ENCODE data around the gene KCNQ1.

KCNQ1 gene

DNA sequence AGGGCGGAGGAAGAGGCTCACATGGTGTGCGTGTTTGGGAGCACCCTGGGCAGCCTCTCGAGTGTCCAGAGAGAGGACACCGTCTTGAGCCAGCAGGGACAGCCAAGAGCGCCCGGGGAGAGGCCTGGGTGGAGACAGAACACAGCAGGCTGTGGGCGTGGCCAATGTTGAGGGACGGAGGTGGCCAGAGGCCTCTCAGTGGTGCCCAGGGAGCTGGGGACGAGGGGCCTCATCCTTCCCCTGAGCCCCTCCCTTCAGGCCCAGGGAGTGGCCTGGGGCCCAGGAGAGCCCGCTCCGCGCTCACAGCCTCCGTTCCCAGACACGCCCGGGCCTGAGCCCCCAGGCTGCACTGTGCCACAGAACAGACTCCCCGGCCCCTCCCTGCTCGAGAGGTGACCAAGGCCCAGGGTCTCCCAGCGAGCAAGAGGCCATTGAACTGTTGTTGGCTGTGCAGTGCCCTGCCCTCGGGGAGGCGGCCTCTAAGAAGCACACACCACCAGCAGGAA is 392.3 kb downstream of the KCNQ1 start:
- no peak for FAIRE-seq

DNA sequence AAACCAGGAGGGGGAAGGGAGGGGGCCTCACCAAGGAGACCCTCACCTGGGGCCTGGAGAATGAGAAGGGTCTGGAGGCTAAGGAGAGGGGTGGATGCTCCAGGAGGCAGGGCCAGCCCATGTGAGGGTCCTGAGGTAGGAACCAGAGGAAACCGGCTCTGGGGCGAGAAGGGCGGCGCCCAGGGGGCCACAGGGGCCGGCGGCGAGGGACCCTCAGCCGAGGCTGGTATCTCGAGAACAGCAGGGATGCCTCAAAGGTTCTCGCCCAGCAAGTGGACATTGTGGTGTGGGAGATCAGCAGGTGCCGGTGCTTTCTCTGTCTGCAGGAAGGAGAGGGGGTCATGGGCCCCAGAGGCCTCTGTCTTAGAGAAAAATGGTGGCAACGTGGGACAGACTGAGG is 392.8 kb downstream of the KCNQ1 start:
- no peak for FAIRE-seq

DNA sequence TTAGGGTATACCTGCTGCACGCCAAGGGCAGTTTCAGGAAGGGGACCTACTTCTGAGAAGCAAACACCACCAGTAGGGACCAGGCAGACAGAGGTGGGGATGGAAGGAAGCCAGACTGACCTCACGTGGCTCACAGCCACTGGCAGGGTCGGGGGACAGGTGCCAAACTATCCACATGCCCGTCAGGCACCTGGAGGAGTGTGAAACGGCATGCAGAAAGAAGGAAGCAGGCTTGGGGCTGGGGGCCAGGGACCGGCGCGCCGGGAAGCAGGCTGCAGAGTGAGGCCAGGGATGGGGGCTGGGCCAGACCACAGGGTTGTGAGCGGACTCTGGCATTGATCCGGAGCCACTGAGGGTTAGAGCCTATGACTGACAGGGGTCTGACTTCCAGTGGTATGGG is 393.3 kb downstream of the KCNQ1 start:
- FAIRE-seq, result no peak

- no peak for FAIRE-seq
Observed at GRCh38 chr11:2838676-2839294, 394.0 kb downstream of the KCNQ1 start.

GRCh38 chr11:2839395-2839943 is 394.7 kb downstream of the KCNQ1 start:
- no peak for FAIRE-seq

- no peak for FAIRE-seq
Observed at GRCh38 chr11:2841411-2842190, 396.8 kb downstream of the KCNQ1 start.

DNA sequence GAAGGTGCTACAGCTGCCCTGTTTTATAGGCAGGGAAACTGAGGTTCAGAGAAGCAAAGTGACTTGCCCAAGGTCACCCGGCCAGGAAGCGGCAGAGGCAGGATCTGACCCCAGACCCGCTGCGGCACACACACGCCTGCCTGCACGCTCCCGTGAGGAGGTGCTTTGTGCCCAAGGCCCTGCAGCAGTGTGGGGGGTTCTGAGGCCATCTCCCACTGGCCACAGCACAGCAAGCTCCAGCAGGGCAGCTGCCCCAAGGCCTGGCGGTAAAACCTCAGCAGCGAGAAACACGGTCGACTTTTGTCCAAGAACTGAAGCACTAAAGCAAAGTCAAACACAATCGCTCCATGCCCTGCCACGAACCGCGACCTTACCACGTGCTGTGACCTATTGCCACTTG is 398.1 kb downstream of the KCNQ1 start:
- FAIRE-seq, result no peak

DNA sequence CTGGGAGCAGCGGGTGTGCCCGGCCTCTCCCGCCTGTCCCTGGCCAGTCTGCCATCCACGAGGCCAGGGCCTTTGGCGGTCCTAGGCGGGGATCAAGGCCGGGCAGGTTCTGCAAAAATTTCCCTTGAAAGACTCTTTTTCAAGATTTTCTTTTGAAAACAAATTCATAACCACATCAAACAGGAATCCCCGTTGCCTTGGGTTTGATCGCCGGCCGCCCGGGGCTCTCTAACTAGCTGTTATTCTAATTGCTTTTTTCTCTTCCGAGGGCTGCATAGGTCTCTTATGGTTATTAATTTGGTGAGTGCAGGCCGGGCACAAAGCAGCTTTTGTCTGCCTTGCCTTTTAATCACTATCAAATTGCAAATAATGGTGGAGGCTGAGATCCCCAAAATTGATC is 398.7 kb downstream of the KCNQ1 start:
- no peak for FAIRE-seq

DNA sequence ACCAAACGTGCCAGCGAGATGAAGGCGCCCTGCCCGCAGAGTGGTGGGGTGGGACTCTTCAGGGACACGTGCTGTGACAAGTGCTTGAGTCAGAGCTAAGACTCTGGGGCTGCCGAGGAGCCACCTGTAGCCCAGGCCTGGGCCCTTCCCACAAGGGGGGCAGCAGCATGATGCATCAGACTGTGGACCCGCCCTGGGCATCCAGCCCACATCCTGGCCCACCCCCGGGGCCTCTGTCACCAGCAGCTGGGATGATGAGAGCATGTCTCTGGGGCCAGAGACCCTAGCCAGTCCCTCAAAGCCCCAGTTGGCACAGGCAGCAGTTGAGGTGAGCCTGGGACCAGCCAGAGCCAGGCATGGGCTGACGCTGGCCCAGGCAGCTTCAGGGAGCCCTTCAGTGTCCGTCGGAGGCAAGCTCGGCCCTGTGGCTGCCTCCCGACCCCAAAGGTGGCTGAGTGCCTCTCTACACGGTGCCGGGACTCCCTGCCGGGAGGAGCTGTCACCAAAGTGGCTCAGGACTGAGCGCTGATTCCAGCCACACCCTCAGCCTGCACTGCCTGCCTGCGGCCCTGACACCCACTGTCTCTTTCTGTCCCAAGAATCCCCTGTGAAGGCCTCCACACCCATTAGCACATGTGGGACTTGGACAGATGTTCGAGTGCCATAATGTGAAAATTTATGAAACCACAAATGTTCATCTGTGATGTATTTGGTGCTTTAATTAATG is 399.5 kb downstream of the KCNQ1 start:
- FAIRE-seq, result no peak

- no peak for FAIRE-seq
Observed at GRCh38 chr11:2844996-2845395, 400.2 kb downstream of the KCNQ1 start.

DNA sequence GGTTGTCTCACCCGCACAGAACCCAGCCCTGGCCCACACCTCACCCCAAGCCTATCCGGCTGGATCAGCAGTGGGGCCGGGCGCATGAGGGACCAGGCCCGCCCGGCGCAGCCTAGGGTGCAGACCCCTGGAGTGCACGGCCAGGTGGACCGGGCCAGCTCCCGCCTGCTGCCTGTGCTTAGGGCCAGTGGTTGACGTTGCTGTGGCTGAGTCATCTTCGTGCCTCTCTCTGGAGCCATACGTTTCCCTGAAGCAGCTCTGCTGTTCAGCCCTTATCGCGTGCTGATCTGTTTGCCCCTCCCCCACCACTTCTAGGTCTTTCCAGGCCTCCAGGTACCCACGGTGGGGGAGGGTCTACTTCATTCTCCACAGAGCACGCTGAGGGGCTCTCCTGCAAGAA is 401.2 kb downstream of the KCNQ1 start:
- FAIRE-seq, result no peak

DNA sequence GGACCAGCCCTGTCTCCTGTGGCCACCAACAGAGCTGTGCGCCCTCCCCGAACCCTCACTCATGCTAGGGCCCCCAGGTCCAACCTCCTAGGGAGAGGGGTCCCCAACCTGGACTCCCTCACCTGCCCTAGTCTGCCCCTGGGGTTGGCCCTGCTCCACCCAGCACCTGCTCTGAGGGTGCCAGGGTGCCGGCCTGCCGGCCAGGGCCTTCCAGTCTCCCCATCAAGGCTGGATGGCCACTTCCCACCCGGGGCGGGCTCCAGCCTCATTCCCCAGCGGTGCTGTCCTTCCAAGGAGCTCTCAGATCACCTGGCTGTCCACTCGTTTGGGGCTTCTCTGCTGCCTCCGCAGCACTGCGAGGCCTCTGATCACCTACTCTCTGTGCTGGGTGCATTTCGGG is 401.7 kb downstream of the KCNQ1 start:
- no peak for FAIRE-seq

- FAIRE-seq, result no peak
Observed at GRCh38 chr11:2847561-2847960, 402.8 kb downstream of the KCNQ1 start.

GRCh38 chr11:2848497-2848896 is 403.7 kb downstream of the KCNQ1 start:
- FAIRE-seq, result no peak

- no peak for FAIRE-seq
Observed at GRCh38 chr11:2849994-2850770, 405.4 kb downstream of the KCNQ1 start.

DNA sequence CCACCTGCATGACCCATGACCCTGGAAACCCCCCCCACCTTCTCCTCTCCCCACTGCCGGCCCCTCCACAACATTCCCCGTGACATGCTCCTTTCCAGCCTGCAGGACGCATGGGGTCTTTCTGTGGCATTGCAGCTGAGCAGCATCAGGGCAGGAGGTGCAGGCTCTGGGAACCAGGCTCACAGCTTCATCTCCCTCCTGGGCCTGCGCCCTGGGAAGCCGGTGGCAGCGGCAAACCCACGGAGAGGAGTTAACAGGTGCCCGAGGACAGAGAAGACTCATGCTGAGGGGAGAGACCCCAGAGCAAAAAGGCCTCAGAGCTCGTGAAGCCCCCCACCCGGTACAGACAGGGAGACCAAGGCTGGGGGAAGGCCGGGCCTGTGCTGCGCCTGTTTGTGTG is 408.6 kb downstream of the KCNQ1 start:
- FAIRE-seq, result no peak

- no peak for FAIRE-seq
Observed at GRCh38 chr11:2853997-2854560, 409.3 kb downstream of the KCNQ1 start.

- no peak for FAIRE-seq
Observed at GRCh38 chr11:2855162-2855561, 410.4 kb downstream of the KCNQ1 start.

DNA sequence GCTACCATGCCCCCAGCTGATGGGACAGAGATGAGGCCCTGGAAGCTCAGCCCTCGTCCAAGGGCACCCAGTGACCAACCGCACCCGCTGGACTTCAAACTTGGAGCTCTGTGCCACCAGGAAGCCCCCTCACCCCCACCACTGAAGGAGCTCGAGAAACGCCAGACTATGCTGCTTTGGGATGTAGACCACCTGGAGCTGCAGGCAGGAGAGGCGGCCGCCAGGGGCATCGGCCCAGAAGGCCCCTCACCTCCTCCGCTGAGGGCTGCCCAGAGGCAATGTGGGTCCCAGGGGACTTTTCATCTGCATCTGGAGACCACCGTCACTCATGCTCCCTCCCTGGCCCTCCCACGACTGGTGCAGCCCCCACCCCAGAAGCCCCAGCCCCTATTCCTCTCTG is 412.5 kb downstream of the KCNQ1 start:
- FAIRE-seq, result no peak

- FAIRE-seq, result no peak
Observed at GRCh38 chr11:2857918-2858317, 413.1 kb downstream of the KCNQ1 start.

- FAIRE-seq, result no peak
Observed at GRCh38 chr11:2858995-2859698, 414.3 kb downstream of the KCNQ1 start.

- FAIRE-seq, result no peak
Observed at GRCh38 chr11:2859699-2860037, 414.9 kb downstream of the KCNQ1 start.
